ENCODE results near the gene PLEKHJ1. TPM values are rescaled to one million over a fixed set of nuclear protein-coding genes. Genes with fewer than 3 reads are reported as not detected.

Gene PLEKHJ1
- total and polyA plus RNA-seq, 2 of the 13 experiments (the other 11 are each of a cell fraction or from before 2014, with no cell fraction given) = 70.5 to 130 TPM

DNA sequence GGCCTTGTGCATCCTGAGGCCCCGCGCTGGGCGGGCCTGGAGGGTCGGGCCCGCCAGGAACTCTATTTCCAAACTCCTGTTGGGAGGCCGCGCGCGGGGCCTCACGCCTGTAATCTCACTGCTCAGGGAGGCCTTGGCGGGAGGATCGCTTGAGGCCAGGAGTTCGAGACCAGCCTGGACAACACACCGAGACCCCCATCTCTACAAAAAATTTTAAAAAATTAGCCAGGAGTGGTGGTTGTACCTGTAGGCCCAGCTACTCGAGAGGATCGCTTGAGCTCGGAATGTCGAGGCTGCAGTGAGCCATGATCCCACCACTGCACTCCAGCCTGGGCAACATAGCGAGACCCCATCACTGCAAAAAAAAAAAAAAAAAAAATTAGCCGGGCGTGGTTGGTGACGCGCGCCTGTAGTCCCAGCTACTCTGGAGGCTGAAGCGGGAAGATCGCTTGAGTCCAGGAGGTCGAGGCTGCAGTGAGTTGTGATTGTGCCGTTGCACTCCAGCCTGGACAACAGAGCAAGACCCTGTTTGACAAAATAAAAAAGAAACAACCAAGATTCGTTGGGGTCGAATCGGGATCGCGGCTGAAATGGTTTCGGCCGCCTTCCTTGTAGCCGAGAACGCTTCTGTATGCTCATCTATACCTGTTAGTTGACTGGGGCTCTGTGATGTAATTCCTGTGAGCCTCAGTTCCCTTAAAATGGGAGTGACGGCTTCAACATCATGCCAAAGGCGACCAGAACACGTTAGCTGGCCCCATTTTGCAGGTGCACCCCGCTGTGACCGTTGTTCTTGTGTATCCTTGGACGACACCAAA is 1.1 kb upstream of the PLEKHJ1 start (continued):
- TF ChIP-seq, protein P1, sequence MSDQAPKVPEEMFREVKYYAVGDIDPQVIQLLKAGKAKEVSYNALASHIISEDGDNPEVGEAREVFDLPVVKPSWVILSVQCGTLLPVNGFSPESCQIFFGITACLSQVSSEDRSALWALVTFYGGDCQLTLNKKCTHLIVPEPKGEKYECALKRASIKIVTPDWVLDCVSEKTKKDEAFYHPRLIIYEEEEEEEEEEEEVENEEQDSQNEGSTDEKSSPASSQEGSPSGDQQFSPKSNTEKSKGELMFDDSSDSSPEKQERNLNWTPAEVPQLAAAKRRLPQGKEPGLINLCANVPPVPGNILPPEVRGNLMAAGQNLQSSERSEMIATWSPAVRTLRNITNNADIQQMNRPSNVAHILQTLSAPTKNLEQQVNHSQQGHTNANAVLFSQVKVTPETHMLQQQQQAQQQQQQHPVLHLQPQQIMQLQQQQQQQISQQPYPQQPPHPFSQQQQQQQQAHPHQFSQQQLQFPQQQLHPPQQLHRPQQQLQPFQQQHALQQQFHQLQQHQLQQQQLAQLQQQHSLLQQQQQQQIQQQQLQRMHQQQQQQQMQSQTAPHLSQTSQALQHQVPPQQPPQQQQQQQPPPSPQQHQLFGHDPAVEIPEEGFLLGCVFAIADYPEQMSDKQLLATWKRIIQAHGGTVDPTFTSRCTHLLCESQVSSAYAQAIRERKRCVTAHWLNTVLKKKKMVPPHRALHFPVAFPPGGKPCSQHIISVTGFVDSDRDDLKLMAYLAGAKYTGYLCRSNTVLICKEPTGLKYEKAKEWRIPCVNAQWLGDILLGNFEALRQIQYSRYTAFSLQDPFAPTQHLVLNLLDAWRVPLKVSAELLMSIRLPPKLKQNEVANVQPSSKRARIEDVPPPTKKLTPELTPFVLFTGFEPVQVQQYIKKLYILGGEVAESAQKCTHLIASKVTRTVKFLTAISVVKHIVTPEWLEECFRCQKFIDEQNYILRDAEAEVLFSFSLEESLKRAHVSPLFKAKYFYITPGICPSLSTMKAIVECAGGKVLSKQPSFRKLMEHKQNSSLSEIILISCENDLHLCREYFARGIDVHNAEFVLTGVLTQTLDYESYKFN (CRISPR knock-in tag; conservative IDR thresholded peaks at IDR 0.05) = no peak
- TF ChIP-seq, protein P2, sequence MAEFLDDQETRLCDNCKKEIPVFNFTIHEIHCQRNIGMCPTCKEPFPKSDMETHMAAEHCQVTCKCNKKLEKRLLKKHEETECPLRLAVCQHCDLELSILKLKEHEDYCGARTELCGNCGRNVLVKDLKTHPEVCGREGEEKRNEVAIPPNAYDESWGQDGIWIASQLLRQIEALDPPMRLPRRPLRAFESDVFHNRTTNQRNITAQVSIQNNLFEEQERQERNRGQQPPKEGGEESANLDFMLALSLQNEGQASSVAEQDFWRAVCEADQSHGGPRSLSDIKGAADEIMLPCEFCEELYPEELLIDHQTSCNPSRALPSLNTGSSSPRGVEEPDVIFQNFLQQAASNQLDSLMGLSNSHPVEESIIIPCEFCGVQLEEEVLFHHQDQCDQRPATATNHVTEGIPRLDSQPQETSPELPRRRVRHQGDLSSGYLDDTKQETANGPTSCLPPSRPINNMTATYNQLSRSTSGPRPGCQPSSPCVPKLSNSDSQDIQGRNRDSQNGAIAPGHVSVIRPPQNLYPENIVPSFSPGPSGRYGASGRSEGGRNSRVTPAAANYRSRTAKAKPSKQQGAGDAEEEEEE (CRISPR knock-in tag; IDR thresholded peaks at IDR 0.05; ENCODE audit: borderline replicate concordance) = 0 out of 2 replicates have a peak, but pooled peaks have one; percentile 13
- TF ChIP-seq GPN1 (CRISPR knock-in tag; IDR thresholded peaks at IDR 0.05; ENCODE audit: borderline replicate concordance) = no peak
- TF ChIP-seq SSRP1 (CRISPR knock-in tag; IDR thresholded peaks at IDR 0.05) = no peak
- no peak for TF ChIP-seq GATAD1 (CRISPR knock-in tag; IDR thresholded peaks at IDR 0.05)
- TF ChIP-seq ZNF629 (CRISPR knock-in tag; conservative IDR thresholded peaks at IDR 0.05) = peak; percentile 43
- TF ChIP-seq, protein P3, sequence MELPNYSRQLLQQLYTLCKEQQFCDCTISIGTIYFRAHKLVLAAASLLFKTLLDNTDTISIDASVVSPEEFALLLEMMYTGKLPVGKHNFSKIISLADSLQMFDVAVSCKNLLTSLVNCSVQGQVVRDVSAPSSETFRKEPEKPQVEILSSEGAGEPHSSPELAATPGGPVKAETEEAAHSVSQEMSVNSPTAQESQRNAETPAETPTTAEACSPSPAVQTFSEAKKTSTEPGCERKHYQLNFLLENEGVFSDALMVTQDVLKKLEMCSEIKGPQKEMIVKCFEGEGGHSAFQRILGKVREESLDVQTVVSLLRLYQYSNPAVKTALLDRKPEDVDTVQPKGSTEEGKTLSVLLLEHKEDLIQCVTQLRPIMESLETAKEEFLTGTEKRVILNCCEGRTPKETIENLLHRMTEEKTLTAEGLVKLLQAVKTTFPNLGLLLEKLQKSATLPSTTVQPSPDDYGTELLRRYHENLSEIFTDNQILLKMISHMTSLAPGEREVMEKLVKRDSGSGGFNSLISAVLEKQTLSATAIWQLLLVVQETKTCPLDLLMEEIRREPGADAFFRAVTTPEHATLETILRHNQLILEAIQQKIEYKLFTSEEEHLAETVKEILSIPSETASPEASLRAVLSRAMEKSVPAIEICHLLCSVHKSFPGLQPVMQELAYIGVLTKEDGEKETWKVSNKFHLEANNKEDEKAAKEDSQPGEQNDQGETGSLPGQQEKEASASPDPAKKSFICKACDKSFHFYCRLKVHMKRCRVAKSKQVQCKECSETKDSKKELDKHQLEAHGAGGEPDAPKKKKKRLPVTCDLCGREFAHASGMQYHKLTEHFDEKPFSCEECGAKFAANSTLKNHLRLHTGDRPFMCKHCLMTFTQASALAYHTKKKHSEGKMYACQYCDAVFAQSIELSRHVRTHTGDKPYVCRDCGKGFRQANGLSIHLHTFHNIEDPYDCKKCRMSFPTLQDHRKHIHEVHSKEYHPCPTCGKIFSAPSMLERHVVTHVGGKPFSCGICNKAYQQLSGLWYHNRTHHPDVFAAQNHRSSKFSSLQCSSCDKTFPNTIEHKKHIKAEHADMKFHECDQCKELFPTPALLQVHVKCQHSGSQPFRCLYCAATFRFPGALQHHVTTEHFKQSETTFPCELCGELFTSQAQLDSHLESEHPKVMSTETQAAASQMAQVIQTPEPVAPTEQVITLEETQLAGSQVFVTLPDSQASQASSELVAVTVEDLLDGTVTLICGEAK (IDR thresholded peaks at IDR 0.05) = no peak
- TF ChIP-seq, protein P3 (CRISPR knock-in tag; IDR thresholded peaks at IDR 0.05) = no peak
- TF ChIP-seq, protein P4, sequence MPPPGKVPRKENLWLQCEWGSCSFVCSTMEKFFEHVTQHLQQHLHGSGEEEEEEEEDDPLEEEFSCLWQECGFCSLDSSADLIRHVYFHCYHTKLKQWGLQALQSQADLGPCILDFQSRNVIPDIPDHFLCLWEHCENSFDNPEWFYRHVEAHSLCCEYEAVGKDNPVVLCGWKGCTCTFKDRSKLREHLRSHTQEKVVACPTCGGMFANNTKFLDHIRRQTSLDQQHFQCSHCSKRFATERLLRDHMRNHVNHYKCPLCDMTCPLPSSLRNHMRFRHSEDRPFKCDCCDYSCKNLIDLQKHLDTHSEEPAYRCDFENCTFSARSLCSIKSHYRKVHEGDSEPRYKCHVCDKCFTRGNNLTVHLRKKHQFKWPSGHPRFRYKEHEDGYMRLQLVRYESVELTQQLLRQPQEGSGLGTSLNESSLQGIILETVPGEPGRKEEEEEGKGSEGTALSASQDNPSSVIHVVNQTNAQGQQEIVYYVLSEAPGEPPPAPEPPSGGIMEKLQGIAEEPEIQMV (CRISPR knock-in tag; IDR thresholded peaks at IDR 0.05; ENCODE audit: low read depth) = no peak
- TF ChIP-seq SYNCRIP (IDR thresholded peaks at IDR 0.05; ENCODE audit: insufficient read depth, low read depth, low read length) = no peak
- TF ChIP-seq ZNF678 (CRISPR knock-in tag; IDR thresholded peaks at IDR 0.05) = no peak
- TF ChIP-seq HNRNPLL (IDR thresholded peaks at IDR 0.05; ENCODE audit: low read depth, low read length, poor library complexity, severe bottlenecking) = peak; percentile 6
